OCI-LY7 (cell line): Measurements from ENCODE around the gene APBA3.

Experiments
- CTCF ChIP-seq: fragments of 200-600 bp; sonication (generic); conservative IDR thresholded peaks from 2 replicates; pipeline ENCODE4 v1.5.1; 2014; ENCODE audit warnings: mild to moderate bottlenecking, antibody characterized with exemption, low read length, moderate library complexity, mixed read lengths
- EZH2phosphoT487 ChIP-seq: fragments of 200-600 bp; sonication (generic); IDR thresholded peaks from 2 replicates; pipeline ENCODE4 v1.6.1; 2018; ENCODE audit warnings: low read depth, borderline replicate concordance, mild to moderate bottlenecking, mixed run types, antibody characterized with exemption, low read length, moderate library complexity, mixed read lengths

GRCh38 chr19:3801412-3802096, 40.1 kb upstream of the APBA3 start:
- TF ChIP-seq CTCF (no peak), EZH2phosphoT487 (no peak)
